Mesodermal cell (in vitro differentiated cells): ENCODE measurements around the gene HOXC9.

Experiments used
- H3K27ac ChIP-seq: 2 replicates; pipeline ENCODE4 v1.7.0; 2013; ENCODE audit warnings: mild to moderate bottlenecking, low read depth, low read length, moderate library complexity; ENCODE audit not compliant: severe bottlenecking
- H3K36me3 ChIP-seq: 2 replicates; pipeline ENCODE4 v1.7.1; 2013; ENCODE audit warnings: mild to moderate bottlenecking, low read length, moderate library complexity; ENCODE audit not compliant: control insufficient read depth, insufficient read depth
- H3K4me1 ChIP-seq: one replicate; pipeline ENCODE4 v1.7.1; 2013; ENCODE audit warnings: mild to moderate bottlenecking, low read length; ENCODE audit not compliant: insufficient read depth, control insufficient read depth, poor library complexity, severe bottlenecking
- H3K4me3 ChIP-seq: 2 replicates; pipeline ENCODE4 v1.7.0; 2013; ENCODE audit warnings: low read length, control low read depth, mild to moderate bottlenecking; ENCODE audit not compliant: insufficient read depth, poor library complexity, severe bottlenecking; ENCODE audit errors: extremely low read depth
- H3K9me3 ChIP-seq: 2 replicates; pipeline ENCODE4 v1.7.1; 2013; ENCODE audit warnings: mild to moderate bottlenecking, low read length, moderate library complexity; ENCODE audit not compliant: control insufficient read depth
- WGBS, 2 experiments: methylation state at CpG; one replicate each; pipeline ENCODE4 v1.1.5; 2013; ENCODE audit warnings: missing lambda C conversion rate in 2 of 2; ENCODE audit not compliant: insufficient coverage in 2 of 2; 5-methylcytosine and 5-hydroxymethylcytosine counted together

HOXC9 gene

DNA sequence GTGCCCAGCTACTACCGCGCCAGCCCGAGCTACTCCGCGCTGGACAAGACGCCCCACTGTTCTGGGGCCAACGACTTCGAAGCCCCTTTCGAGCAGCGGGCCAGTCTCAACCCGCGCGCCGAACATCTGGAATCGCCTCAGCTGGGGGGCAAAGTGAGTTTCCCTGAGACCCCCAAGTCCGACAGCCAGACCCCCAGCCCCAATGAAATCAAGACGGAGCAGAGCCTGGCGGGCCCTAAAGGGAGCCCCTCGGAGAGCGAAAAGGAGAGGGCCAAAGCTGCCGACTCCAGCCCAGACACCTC is 14.3 kb upstream of the HOXC9 start:
- Histone ChIP-seq H3K4me1 (peaks cover 7% of the 10 kb centered on the region), H3K27ac (no peak overlapping the region), H3K36me3 (no peaks in the 10 kb centered on the region), H3K9me3 (peaks cover 8% of the 10 kb centered on the region), H3K4me3 (no peak overlapping the region)
- WGBS, 2 experiments, result 30 to 48% methylated on average over 19 to 20 of the region's 21 CpGs

DNA sequence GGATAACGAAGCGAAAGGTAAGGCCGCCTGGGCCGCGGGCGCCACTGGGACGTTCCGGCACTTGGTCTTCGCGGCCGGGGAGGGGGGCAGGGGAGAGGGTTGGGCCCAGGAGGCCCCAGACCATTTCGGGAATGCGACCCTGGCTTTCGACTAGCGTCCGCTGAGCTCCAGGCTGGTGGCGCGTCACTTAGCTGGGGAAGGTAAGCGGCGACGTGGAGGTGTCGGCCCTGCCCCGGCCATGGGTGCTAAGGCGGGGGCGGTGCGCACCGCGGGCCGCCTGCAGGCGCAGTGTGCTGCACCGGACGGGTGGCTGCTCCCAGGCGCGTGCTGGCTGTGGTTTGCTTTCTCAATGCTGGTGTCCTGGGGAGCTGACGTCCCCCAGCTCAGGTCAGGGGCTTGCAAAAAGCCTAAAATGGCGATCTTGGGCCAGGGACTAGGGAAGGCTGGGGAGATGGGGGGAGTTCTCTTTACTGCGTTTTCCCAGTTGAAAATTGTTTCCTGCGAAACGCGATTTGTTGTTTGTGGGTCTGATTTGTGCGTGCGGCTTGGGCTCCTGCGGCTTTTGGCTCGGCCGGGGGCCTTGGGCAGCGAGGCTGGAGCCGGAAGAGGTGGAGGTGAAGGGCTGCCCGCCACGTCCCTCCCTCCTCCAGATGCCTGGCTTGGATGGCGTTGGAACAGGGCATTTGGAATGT is 13.8 kb upstream of the HOXC9 start:
- whole genome bisulfite sequencing, 2 experiments, result 12 to 14% methylated on average over 36 to 42 of the region's 50 CpGs
- Histone ChIP-seq H3K36me3 (no peaks in the 10 kb centered on the region), H3K9me3 (peaks cover 8% of the 10 kb centered on the region), H3K4me1 (peaks cover 7% of the 10 kb centered on the region), H3K27ac (no peak overlapping the region), H3K4me3 (no peak overlapping the region)

DNA sequence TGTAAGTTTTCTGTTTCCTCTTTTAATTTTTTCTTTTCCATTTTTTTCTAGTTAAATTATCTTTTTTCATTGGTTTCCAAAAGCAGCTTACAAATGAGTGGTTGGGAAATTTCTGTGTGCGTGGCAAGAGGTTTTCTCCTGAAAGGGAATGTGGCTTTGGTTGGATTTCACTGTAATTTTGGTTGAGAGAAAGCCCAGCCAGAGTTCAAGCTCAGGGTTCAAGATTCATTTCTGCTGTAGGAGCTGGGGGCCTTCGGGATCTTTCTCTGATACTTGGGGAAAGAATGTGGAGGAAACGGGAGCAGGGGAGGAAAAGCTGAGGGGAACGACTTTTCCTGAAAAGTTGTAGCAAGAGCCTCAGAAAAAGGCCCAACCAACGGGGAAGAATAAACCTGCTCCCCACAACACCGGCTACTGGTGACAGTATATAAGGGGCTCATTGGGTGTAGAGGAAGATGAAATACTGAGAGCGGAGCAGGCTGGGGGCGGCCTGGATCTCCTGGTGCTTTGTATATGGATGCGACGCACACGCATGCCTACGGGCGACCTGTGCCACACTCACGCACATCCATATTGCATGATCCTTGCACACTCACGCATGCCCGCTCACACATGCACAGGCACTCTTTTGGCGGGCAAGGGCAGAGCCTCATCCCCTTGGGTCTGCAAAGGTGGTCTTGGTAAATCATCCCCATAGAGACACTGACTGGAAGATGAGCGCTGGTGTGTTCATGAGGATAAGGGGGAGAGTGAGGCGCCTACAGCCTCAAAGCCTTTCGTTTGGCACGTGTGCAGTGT is 13.1 kb upstream of the HOXC9 start:
- Histone ChIP-seq H3K27ac (no peak overlapping the region), H3K36me3 (no peaks in the 10 kb centered on the region), H3K4me1 (peaks cover 7% of the 10 kb centered on the region), H3K9me3 (peaks cover 8% of the 10 kb centered on the region), H3K4me3 (no peak overlapping the region)
- 50 to 57% methylated on average over 16 to 18 of the region's 21 CpGs for WGBS, 2 experiments

DNA sequence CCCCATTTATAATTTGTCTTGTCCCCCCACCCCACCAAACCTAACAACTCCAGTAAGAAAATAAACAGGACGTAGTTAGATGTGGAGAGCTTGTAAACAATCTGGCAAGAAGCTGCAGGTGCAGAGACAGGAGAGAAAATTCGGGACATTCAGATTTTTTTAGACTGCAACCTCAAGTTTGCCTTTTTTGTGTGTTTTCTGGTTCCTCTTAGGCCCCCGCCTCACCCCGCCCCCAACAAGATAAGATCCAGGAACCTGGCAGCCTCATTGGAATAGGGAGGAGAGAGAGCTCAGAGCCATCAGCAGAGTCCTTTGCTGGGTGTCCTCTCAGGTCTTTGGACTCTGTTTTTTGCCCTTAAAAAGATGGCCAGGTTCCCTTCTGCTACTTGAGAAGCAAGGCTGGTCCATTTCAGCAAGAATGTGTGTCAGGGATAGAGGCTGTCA is 12.2 kb upstream of the HOXC9 start:
- Histone ChIP-seq H3K27ac (no peak overlapping the region), H3K36me3 (no peaks in the 10 kb centered on the region), H3K9me3 (peaks cover 8% of the 10 kb centered on the region), H3K4me1 (peaks cover 7% of the 10 kb centered on the region), H3K4me3 (no peak overlapping the region)
- 43% methylated on average over 1 of the region's 4 CpGs; no CpG with 5 or more reads in 1 of the 2 experiments for WGBS, 2 experiments

DNA sequence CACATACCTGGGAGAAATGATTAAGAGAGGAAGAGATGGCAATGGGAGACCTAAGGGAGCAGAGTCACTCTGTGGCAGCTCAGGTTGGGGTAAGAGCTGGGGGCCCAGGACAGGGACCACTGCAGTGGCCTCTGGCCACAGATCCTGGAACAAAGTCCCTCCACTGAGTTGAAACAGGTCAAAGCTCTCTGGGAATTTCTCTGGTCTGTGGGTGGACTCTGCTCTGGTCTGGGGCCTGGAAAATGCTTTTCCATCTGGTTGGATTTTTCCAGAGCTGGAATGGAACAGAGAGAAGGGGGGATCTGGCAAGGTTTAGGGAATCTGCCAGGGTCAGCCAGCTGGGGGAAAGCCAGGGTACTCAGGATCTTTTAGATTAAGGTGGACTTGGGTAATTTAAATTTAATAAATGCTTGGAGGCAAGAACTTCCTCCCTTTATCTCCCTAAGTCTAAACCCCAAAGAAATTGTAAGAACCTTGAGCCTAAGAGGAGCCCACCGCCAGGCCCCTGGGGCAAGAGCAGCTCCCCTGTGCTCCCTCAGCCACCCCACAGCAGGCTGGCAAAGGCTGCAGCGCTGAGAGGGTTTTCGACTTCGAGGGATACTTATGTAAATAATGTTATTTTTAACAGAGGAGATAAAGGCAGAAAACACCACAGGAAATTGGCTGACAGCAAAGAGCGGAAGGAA is 11.3 kb upstream of the HOXC9 start:
- Histone ChIP-seq H3K4me1 (peaks cover 7% of the 10 kb centered on the region), H3K36me3 (no peaks in the 10 kb centered on the region), H3K9me3 (peaks cover 8% of the 10 kb centered on the region), H3K27ac (no peak overlapping the region), H3K4me3 (no peak overlapping the region)
- WGBS, 2 experiments, result no CpG with 5 or more reads among the region's 5 CpGs

DNA sequence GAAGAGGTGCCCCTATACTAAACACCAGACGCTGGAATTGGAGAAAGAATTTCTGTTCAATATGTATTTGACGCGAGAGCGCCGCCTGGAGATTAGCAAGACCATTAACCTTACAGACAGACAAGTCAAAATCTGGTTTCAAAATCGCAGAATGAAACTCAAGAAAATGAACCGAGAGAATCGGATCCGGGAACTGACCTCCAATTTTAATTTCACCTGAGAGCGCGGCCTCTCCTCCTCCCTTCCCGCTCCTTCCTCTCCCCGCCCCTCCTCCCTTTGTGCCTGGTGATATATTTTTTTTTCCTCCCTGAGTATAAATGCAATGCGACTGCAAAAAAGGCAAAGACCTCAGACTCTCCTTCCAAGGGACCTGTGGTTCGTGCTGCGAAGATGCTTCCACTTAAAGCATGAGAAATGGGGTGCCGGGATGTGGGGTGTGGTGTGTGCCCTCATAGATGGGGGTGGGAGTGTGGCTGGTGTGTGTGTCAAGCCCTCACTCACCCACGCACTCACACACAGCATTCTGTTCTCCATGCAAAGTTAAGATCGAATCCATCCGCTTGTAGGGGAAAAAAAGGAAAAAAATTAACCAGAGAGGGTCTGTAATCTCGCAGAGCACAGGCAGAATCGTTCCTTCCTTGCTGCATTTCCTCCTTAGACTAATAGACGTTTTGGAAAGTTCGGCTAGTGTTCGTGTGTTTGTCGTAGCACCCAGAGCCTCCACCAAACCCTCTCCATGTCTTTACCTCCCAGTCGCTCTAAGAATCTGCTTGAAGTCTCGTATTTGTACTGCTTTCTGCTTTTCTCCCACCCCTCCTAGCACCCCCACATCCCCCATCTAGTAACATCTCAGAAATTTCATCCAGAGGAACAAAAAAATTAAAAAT is 10.5 kb upstream of the HOXC9 start:
- 16 to 23% methylated on average over 16 to 21 of the region's 28 CpGs for WGBS, 2 experiments
- H3K9me3 ChIP-seq, result peaks cover 8% of the 10 kb centered on the region
- no peak overlapping the region for H3K27ac ChIP-seq
- H3K4me1 ChIP-seq, result peaks cover 7% of the 10 kb centered on the region
- no peak overlapping the region for H3K4me3 ChIP-seq
- no peaks in the 10 kb centered on the region for H3K36me3 ChIP-seq

DNA sequence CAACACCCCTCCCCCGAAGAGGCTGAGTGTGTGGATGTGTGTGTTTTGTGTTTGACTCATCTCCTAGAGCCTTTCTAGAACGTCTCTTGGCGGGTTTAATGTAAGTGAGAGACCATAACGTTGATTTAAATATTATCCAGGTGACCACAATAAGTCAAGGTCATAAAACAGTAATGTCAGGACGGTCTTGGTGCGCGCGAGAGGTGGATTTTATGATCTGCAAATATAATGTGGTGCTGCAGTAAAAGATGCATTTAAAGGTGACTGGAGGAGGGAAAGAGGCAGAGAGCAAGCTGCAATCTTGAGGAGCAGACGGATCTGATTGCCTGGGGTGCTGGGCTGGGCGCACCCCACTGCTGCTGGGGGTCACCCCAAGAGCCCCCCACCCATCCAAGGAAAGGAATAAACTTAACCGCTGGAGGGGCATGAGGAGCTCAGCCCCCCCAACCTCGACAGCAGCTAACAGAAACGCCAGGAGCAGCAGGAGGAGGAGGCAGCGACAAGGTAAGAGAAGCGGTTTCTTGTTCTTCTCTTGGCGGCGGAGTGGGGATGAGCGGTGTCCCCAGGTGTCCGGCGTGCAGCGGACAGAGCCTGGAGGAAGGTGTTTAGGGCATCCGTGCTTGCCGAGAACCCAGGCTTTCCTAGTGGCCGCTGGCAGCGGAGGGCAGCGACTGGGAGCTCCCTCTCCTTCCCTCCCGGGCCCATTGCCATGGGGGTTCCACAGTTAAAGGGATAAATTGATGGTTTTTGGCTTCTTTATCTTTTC is 9.5 kb upstream of the HOXC9 start:
- Histone ChIP-seq H3K9me3 (peaks cover 4% of the 10 kb centered on the region), H3K4me3 (no peak overlapping the region), H3K36me3 (no peaks in the 10 kb centered on the region), H3K4me1 (peaks cover 7% of the 10 kb centered on the region), H3K27ac (no peak overlapping the region)
- 11 to 22% methylated on average over 16 to 19 of the region's 27 CpGs for WGBS, 2 experiments

DNA sequence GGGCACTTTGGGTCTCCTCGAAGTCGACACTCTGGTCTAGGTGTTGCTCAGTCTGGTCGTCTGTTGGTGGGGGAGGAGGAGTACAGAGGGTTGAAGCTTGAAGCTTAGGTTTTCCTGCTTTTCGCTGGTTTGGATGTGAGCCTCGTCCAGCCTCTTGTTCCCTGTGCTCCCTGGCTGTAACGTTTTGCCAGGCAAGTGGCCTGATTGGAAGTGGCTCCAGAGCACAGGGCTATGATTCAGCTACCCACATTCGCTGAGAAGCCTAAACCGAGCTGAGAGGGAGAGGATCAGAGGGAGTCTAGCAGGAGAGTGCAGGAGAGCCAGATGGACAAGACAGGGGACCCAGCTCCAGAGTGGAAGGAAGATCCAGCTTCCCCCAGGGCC is 8.9 kb upstream of the HOXC9 start:
- H3K9me3 ChIP-seq, result no peaks in the 10 kb centered on the region
- H3K4me1 ChIP-seq, result peaks cover 11% of the 10 kb centered on the region
- WGBS, 2 experiments, result 9 to 10% methylated on average over 8 of the region's 8 CpGs
- no peak overlapping the region for H3K4me3 ChIP-seq
- no peaks in the 10 kb centered on the region for H3K36me3 ChIP-seq
- no peak overlapping the region for H3K27ac ChIP-seq

DNA sequence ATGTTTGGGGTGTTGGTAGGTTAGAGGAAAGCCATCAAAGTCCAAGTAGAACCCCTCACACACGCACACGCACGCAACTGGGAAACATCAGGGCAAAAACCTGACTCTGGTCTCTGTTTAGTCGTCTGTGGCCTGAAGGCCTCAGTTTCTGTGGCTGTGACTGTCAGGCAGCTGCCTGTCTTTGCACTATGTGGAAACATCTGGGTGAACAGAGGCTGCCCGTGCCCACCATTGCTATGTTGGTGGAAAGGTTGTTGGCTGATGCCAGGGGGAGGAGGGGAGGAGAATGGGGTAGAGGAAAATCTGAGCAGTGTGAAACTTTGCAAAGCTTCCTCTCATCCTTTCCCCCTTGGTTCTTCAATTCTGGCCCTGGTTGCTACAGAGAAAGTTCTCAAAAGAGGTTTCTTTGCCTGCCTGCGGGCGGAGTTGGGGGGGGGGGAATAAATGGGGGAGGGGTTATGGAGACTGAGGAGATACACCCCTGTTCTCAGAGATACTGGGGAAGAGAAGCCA is 7.5 kb upstream of the HOXC9 start:
- peaks cover 13% of the 10 kb centered on the region for H3K4me1 ChIP-seq
- 32 to 57% methylated on average over 3 to 5 of the region's 7 CpGs for WGBS, 2 experiments

More for the DNA sequence above, 7.5 kb upstream of the HOXC9 start:
- no peak overlapping the region for H3K4me3 ChIP-seq
- no peaks in the 10 kb centered on the region for H3K9me3 ChIP-seq
- no peak overlapping the region for H3K27ac ChIP-seq
- no peaks in the 10 kb centered on the region for H3K36me3 ChIP-seq
